GM19463 (cell line): Measurements from ENCODE around the gene FRMD5.

ENCODE experiments used
- ATAC-seq: cut with Tn5 transposase; IDR thresholded peaks from one replicate; pipeline ENCODE4 v1.9.1; 2021; ENCODE audit warnings: mild to moderate bottlenecking, moderate library complexity; ENCODE audit not compliant: unreplicated experiment

Gene FRMD5

DNA sequence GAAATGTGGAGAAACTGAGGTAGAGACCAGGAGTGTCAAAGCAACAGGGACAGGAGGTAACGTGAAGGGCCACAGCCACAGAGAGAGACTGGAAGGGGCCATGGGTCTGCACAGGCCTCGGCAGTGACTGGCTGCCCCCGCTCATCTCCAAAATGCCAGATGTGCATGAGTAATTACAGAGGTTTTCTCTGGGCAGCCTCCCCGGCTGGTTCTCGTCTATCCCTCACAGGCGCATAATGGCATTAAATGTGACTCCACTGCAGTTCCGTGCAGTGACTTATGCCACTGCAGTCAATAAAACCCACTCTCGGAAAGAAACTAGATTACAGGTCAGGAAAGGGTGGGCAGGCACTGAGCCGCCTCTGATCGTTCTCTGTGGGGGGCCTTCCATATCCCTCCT is 293.6 kb downstream of the FRMD5 start:
- ATAC-seq: no peak

DNA sequence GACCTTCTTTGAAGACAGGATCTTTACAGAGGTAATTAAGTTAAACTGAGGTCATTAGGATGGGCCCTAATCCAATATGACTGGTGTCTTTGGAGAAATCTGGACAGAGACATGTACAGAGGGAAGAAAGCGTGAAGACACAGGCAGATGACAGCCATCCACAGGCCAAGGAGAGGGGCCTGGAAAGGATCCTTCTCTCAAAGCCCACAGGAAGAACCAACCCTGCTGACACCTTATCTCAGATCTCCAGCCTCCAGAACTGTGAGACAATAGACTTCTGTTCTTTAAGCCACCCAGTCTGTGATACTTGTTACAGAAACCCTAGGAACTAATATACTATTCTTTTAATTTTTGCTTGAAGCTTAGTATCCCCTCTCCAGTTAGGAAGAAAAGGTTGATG is 294.1 kb downstream of the FRMD5 start:
- no peak for ATAC-seq

GRCh38 chr15:43899928-43900327 is 295.1 kb downstream of the FRMD5 start:
- ATAC-seq: no peak

DNA sequence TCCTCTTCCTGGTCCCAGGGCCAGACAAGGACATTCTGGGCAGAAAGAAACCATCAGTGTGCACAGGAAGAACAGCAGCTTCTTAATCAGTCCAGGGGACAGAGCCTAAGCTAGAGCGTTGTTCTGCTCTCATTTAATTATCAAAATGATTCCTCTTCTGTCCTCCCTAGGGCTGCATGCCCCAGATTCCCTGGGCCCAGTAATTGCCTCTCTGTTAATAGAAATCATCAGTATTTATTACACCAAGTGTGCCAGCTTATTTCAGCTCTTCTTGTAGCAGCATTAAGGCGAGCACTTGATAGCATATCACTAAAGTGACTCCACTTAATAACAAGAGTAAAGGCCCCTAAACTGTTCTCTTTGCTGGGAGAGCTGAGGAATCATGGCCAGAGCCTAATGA is 296.2 kb downstream of the FRMD5 start:
- ATAC-seq: no peak

DNA sequence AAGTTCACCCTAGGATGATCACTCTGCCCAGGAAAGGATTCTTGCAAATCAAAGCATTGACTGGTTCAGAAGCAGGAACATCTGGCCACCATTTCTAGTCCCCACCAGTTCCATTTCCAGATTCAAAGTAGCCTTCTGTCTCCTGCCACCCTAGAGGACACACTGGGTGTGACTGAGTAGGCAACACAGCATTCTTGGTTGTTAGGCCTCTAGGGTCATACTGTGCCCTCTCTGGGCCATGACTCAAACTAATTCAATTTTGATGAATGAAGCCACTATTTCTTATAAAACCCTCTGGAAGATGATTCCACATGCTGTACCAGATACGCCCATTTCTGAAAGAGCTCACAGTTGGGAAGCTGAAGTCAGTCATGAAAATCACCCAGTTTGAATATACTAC is 298.5 kb downstream of the FRMD5 start:
- ATAC-seq: no peak

- ATAC-seq: no peak
Measured at GRCh38 chr15:43895586-43895985, 299.5 kb downstream of the FRMD5 start.

- no peak for ATAC-seq
Measured at GRCh38 chr15:43893956-43894355, 301.1 kb downstream of the FRMD5 start.

GRCh38 chr15:43889042-43889441 is 306.0 kb downstream of the FRMD5 start:
- ATAC-seq: no peak

DNA sequence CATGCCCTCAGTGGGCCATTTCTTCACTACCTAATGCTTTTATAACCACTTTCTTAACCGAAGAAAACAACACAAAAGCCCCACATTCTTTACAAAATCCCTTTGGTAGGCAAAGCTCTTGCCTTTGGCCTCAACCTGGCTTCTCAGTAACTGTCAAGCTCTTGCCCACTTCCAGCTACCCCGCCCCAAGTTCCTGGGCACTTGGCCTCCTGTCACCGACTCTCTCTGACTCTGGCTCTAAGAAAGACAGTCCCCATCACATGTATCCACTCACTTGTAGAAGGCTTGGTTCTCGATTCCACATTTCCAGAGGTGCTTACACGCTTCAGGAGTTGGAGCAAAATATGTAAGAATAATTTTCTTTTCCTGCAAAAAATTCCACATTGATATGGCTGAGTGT is 307.2 kb downstream of the FRMD5 start:
- no peak for ATAC-seq

GRCh38 chr15:43886558-43886957 is 308.5 kb downstream of the FRMD5 start:
- ATAC-seq: no peak

DNA sequence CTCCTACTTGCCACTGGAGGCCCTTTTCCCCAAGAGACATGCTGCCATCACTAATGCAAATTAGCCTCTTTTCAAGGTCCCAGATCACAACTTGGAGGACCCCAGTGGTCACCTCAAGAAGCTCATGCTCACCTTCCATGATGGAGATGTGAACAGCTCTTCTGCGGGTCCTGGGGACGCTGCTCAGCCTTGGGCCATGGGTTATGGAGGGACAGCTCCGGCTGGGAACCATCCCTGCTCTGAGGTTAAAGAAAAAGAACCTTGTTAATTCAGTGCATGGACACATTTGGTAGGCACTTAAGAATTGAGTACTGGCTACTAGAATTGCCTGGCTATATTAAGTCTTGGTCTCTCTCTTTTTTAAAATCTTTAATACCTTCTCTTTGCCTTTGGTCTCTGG is 311.5 kb downstream of the FRMD5 start:
- no peak for ATAC-seq

GRCh38 chr15:43881944-43882343 is 313.1 kb downstream of the FRMD5 start:
- ATAC-seq: no peak

GRCh38 chr15:43881245-43881644 is 313.8 kb downstream of the FRMD5 start:
- no peak for ATAC-seq

GRCh38 chr15:43880406-43881194 is 314.5 kb downstream of the FRMD5 start:
- ATAC-seq: no peak

DNA sequence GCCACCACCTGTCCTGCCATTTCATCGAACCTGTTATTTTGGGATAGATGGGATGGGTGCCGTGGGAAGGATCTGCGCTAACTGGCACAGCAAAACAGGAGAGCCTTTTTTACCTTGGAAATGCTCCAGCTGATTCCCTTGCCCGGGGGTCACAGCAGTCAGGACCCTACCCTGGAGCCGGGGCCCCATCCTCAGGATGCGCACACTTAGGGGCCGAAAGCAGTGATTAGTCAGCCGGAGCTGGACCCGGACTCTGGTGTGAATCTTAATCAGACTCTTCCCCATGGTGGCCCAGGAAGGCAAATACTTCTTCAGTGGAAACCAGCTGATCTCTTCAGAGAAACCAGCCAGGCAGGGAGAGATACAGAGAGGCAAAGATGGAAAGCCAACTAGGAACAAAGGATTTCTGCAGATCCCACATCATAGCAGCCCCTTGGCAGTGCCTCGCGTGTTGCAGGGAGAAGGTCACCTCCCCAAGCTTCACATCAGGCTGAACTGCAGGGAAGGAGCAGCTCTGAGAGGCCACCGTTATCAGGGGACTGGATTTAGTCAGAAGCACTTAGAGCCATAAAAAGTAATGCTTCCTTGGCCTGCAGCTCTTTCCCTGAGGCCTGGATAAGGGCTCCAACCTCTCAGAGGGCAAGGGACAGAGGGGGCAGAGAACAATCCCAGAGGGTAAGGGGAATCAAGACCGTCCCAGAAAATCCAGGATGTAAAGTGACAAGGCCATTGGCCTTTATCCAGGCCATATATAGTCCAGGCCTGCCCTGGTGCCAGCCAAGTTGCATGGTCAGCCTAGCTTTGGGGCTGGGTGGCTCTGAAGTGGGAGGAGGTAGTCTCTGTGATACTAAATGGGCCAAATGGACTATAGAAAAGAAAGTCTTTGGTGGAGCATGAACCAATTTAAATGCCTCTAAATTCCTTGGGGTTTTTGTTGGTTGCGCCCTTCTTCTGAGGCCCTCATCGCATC is 315.4 kb downstream of the FRMD5 start:
- ATAC-seq: no peak

GRCh38 chr15:43878446-43878845 is 316.6 kb downstream of the FRMD5 start:
- ATAC-seq: no peak

DNA sequence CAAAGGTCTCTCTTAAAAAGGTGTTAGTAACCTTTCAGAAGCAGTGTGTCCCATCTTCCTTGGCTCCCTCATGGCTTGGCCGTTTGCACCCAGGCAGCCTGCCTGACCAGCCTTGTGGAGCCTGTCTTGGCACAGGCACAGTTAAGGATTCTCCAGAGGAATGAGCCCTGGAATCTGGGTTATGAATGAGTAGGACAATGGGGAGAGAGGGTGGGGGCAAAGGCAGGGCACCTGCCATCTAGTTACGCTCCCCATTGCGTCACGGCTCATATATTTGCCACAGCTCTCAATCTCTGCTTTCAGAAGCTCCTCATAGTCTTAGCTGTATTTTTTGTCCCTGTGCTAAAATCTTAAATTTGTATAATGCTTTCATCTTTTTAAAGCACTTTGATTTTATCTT is 317.7 kb downstream of the FRMD5 start:
- no peak for ATAC-seq

DNA sequence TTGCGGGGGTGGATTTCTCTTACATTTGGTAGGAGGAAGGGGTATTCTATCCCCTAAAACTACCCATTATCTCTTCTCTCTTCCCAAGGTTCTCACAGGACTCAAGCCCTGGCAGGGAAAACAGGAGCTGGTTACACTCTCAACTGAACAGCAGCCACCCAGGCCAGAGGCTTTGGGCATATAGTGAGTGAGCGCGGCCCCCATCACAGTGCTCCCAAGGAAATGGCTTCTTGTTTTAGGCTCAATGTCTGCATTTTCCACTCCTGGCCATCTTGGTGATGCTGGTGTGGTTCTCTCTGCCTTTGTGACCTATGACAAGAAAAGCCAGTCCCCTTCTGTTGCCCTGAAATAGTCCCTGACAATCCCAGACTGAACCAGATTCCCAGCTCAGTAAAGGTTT is 318.2 kb downstream of the FRMD5 start:
- ATAC-seq: no peak

- no peak for ATAC-seq
Measured at GRCh38 chr15:43873651-43874050, 321.4 kb downstream of the FRMD5 start.

DNA sequence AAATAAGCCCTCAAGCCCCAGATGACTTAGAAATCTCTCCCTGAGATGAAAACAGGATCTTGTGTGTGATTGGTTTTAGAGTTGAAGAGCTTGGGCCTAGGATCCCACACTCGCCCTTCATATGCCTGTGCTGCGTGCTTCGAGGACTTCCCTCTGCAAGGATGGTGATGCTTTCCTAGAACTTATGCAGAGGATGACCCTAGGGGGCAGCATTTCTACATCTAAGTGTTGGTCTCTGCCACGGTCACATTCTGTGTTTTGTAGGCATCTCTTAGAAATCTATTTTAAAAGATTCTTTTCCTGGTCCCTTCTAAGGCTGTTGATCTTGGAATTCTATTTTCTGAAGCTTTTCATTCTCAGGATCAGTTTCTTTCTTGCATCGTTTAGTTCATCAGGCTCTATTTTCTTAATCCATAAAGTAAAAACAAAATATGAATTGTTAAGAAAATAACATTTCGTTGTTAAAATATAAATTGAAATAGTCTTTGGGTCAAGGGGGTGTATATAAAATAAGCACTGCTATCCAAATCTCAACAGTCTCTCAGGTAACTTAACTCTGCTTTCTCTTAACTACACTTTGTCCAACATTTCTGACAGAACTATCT is 322.6 kb downstream of the FRMD5 start:
- ATAC-seq: no peak

- no peak for ATAC-seq
Measured at GRCh38 chr15:43871835-43872234, 323.2 kb downstream of the FRMD5 start.

DNA sequence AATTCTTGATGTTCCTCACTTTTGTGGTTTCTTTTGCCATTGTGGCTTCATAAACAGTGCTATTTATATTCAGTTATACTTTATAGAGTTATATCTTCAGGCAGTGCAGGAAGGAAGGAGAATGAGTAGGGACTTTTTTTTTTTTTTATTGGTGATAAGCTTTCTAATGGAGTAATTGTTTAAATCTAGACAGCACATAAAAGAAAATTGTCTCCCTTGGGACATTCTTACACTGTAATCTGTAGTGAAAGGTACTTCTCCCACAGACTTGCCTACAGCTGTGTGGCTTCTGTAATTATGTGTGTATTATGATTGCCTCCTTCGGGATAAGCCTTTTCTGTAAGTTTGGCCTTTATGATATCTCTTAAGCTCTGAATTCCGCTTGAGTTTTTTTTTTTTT is 326.7 kb downstream of the FRMD5 start:
- no peak for ATAC-seq
